ENCODE results near the gene TTC39C.

- no peak for TF ChIP-seq CTCF (IDR thresholded peaks at IDR 0.05)
- no peak for TF ChIP-seq ZFX (IDR thresholded peaks at IDR 0.05; ENCODE audit: borderline replicate concordance)
Observed at GRCh38 chr18:24083550-24083949, 69.0 kb downstream of the TTC39C start.

Data from 22Rv1 (cell line).